OCI-LY1 (cell line): ENCODE data around the gene SCN2B.

ENCODE experiments used
- EZH2 ChIP-seq: fragments of 200-600 bp; sonication (generic), shearing (Covaris generic); IDR thresholded peaks from 2 replicates; pipeline ENCODE4 v1.8.0; 2017; ENCODE audit warnings: borderline replicate concordance, mixed run types, mild to moderate bottlenecking, antibody characterized with exemption, low read length, moderate library complexity, mixed read lengths
- TF ChIP-seq, protein P1 (sequence below): fragments of 200-600 bp; sonication (generic), shearing (Covaris generic); IDR thresholded peaks from 2 replicates; pipeline ENCODE4 v1.5.1; 2017; ENCODE audit warnings: mild to moderate bottlenecking, antibody characterized with exemption, low read length, moderate library complexity, mixed read lengths

DNA sequence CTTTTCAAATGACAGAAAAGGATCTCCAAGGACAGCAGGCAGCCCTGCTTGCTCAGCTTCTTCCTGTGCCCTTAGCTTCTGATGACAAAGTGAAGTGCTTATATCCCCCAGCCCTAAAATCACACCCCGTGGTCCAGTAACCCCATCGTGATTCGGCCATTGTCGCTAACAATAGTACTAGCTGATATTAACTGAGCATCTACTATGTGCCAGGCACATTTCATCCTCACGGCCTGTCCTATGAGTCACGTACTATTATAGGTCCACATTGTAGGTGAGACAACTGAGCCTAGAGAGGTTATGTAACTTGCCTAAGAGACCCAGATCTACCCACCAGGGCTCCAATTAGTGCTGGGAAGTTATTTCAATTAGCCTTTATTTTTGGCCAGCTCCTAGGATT is 29.9 kb downstream of the SCN2B start:
- TF ChIP-seq EZH2 = no peak
- TF ChIP-seq, protein P1, sequence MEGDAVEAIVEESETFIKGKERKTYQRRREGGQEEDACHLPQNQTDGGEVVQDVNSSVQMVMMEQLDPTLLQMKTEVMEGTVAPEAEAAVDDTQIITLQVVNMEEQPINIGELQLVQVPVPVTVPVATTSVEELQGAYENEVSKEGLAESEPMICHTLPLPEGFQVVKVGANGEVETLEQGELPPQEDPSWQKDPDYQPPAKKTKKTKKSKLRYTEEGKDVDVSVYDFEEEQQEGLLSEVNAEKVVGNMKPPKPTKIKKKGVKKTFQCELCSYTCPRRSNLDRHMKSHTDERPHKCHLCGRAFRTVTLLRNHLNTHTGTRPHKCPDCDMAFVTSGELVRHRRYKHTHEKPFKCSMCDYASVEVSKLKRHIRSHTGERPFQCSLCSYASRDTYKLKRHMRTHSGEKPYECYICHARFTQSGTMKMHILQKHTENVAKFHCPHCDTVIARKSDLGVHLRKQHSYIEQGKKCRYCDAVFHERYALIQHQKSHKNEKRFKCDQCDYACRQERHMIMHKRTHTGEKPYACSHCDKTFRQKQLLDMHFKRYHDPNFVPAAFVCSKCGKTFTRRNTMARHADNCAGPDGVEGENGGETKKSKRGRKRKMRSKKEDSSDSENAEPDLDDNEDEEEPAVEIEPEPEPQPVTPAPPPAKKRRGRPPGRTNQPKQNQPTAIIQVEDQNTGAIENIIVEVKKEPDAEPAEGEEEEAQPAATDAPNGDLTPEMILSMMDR = no peak
